OCI-LY3 (cell line): ENCODE results near the gene PRRG3.
A peak's percentile ranks its signal among the peaks of the same experiment; 100 is the strongest.

Experiments
- H2AFZ ChIP-seq: fragments of 200-600, 300-600 bp; shearing (Covaris generic); 2 replicates; pipeline ENCODE4 v1.6.0; 2014; ENCODE audit warnings: antibody characterized with exemption, low read depth, low read length
- H3K27ac ChIP-seq: fragments of 200-600, 300-600 bp; sonication (generic); 2 replicates; pipeline ENCODE4 v1.5.1; 2014; ENCODE audit warnings: mild to moderate bottlenecking, low read length, moderate library complexity, mixed read lengths
- H3K27me3 ChIP-seq: fragments of 200-600, 300-600 bp; sonication (generic); 2 replicates; pipeline ENCODE4 v1.6.1; 2014; ENCODE audit warnings: low read depth, low read length, mixed read lengths
- H3K36me3 ChIP-seq: fragments of 200-600, 300-600 bp; sonication (generic); replicated peaks from 2 replicates; pipeline ENCODE3; 2014; ENCODE audit warnings: low read depth, low read length, mixed read lengths
- H3K4me1 ChIP-seq: fragments of 300-600, 200-600 bp; sonication (generic); 2 replicates; pipeline ENCODE4 v1.6.1; 2014; ENCODE audit warnings: low read length, mixed read lengths
- H3K4me2 ChIP-seq: fragments of 200-600, 300-600 bp; sonication (generic); 2 replicates; pipeline ENCODE4 v1.6.1; 2014; ENCODE audit warnings: low read length, mixed read lengths
- H3K4me3 ChIP-seq: fragments of 300-600, 200-600 bp; sonication (generic); 2 replicates; pipeline ENCODE4 v1.5.1; 2014; ENCODE audit warnings: antibody characterized with exemption, mild to moderate bottlenecking, low read length, moderate library complexity
- H3K79me2 ChIP-seq: fragments of 300-600, 200-600 bp; shearing (Covaris generic); 2 replicates; pipeline ENCODE4 v1.6.1; 2014; ENCODE audit warnings: mild to moderate bottlenecking, low read length, mixed read lengths
- H3K9ac ChIP-seq: fragments of 300-600, 200-600 bp; shearing (Covaris generic); 2 replicates; pipeline ENCODE4 v1.6.0; 2014; ENCODE audit warnings: mild to moderate bottlenecking, low read length, moderate library complexity
- H3K9me3 ChIP-seq: fragments of 200-600, 300-600 bp; shearing (Covaris generic); 2 replicates; pipeline ENCODE4 v1.6.1; 2014; ENCODE audit warnings: low read length, mixed read lengths; ENCODE audit not compliant: insufficient read depth
- H4K20me1 ChIP-seq: fragments of 200-600, 300-600 bp; sonication (generic); 2 replicates; pipeline ENCODE4 v1.6.1; 2016; ENCODE audit warnings: low read length, mixed read lengths; ENCODE audit not compliant: insufficient read depth
- EZH2phosphoT487 ChIP-seq: fragments of 200-600 bp; shearing (Covaris generic); IDR thresholded peaks from 2 replicates; pipeline ENCODE4 v1.6.1; 2018; ENCODE audit warnings: antibody characterized with exemption, mixed run types, low read depth
- TF ChIP-seq, protein P1 (sequence below): fragments of 200-600, 300-600 bp; sonication (generic); IDR thresholded peaks from 2 replicates; pipeline ENCODE4 v1.5.1; 2014; ENCODE audit warnings: antibody characterized with exemption, low read length, low read depth

PRRG3 gene

DNA sequence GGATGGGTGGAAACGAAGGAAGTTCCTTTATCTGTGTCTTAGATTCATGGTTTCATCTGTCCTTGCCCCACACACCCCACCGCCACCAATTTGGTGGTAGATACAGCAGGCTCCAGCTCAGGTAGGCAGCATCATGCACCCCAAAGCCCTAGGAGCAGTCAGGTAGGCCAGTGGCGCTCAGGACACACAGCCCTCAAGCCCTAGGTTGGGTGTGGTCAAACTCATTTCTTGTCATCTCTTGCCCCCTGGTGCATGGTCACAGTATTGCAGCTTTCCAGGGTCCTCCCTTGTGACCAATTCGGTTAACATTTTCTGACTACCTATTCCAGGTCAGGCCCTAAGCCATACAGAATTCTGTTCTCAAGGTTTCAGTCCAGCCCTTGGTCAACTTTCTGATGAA, 14.5 kb upstream of the PRRG3 start:
- Histone ChIP-seq H3K27me3 (no peaks in the 10 kb centered on the region; the same call in 1 of the 2 replicates), H3K9me3 (no peaks in the 10 kb centered on the region), H4K20me1 (no peaks in the 10 kb centered on the region), H3K36me3 (no peaks in the 10 kb centered on the region), H3K27ac (no peak overlapping the region), H3K9ac (no peak overlapping the region), H3K4me2 (no peak overlapping the region), H3K4me3 (no peak overlapping the region), H3K4me1 (no peaks in the 10 kb centered on the region), H2AFZ (no peak overlapping the region), H3K79me2 (no peaks in the 10 kb centered on the region)
- TF ChIP-seq, protein P1, sequence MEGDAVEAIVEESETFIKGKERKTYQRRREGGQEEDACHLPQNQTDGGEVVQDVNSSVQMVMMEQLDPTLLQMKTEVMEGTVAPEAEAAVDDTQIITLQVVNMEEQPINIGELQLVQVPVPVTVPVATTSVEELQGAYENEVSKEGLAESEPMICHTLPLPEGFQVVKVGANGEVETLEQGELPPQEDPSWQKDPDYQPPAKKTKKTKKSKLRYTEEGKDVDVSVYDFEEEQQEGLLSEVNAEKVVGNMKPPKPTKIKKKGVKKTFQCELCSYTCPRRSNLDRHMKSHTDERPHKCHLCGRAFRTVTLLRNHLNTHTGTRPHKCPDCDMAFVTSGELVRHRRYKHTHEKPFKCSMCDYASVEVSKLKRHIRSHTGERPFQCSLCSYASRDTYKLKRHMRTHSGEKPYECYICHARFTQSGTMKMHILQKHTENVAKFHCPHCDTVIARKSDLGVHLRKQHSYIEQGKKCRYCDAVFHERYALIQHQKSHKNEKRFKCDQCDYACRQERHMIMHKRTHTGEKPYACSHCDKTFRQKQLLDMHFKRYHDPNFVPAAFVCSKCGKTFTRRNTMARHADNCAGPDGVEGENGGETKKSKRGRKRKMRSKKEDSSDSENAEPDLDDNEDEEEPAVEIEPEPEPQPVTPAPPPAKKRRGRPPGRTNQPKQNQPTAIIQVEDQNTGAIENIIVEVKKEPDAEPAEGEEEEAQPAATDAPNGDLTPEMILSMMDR, result peak; percentile 63
- no peak for TF ChIP-seq EZH2phosphoT487

DNA sequence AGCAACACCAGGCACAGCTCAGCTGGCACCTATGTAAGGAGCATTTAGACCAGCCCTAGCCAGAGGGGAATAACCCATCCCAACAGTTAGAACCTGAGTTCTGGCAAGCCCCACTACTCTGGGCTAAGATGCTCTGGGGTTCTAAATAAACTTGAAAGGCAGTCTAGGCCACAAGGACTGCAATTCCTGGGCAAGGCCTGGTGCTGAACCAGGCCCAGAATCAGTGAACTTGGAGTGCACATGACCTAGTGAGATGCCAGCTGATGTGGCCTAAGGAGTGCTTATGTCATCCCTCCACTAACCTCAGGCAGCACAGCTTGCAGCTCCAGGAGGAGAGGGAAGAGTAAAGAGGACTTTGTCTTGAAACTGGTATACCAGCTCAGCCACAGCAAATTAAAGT, 7.6 kb upstream of the PRRG3 start:
- no peaks in the 10 kb centered on the region for H3K79me2 ChIP-seq
- H4K20me1 ChIP-seq, result no peaks in the 10 kb centered on the region
- no peaks in the 10 kb centered on the region; the same call in 1 of the 2 replicates for H3K27me3 ChIP-seq
- H3K9me3 ChIP-seq, result no peaks in the 10 kb centered on the region
- H3K27ac ChIP-seq, result no peak overlapping the region
- H3K36me3 ChIP-seq, result no peaks in the 10 kb centered on the region
- H2AFZ ChIP-seq, result no peak overlapping the region
- H3K4me2 ChIP-seq, result no peak overlapping the region
- no peaks in the 10 kb centered on the region for H3K4me1 ChIP-seq
- TF ChIP-seq, protein P1, result no peak
- no peak for TF ChIP-seq EZH2phosphoT487
- H3K4me3 ChIP-seq, result no peak overlapping the region
- H3K9ac ChIP-seq, result no peak overlapping the region

DNA sequence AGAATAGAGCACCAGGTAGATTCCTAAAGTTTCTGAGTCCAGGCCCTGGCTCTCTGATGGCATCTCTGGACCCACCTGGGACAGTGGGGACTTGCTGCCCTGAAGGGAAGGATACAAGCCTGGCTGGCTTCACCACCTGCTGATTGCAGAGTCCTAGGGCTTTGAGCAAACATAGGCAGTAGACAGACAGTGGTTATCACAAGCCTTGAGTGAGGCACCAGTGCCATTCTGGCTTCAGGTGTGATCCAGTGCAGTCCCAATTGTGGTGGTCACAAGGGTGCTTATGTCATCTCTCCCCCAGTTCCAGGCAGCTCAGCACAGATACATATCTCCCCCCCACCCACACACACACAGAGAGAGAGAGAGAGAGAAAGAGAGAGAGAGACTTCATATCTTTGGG, 6.6 kb upstream of the PRRG3 start:
- Histone ChIP-seq H3K27me3 (no peaks in the 10 kb centered on the region), H4K20me1 (no peaks in the 10 kb centered on the region), H2AFZ (no peak overlapping the region), H3K79me2 (no peaks in the 10 kb centered on the region), H3K27ac (no peak overlapping the region), H3K36me3 (no peaks in the 10 kb centered on the region), H3K4me3 (no peak overlapping the region), H3K9ac (no peak overlapping the region), H3K9me3 (no peaks in the 10 kb centered on the region), H3K4me2 (no peak overlapping the region), H3K4me1 (no peaks in the 10 kb centered on the region)
- TF ChIP-seq EZH2phosphoT487, result no peak
- TF ChIP-seq, protein P1, result no peak

DNA sequence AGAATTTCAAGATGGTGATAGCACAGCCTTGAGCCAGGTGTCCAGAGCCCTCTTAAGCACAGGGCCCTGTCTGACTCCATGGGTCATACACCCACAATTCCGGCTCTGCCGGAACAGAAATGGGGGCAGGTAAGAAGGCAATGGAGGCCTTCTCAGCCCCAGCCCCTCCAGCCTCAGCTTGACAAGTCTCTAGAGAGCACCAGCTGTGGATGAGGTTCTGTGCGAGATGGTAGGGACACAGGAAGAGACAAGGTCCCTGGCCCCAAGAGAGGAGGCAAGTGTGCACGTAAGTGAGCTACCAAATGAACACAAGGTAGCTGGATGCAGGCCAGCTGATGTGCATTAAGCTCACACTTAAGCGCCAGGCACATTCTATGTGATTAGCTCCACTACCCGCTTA, 2.4 kb upstream of the PRRG3 start:
- H3K4me3 ChIP-seq, result no peak overlapping the region
- no peaks in the 10 kb centered on the region for H4K20me1 ChIP-seq
- no peak overlapping the region for H3K27ac ChIP-seq
- no peaks in the 10 kb centered on the region for H3K27me3 ChIP-seq
- no peaks in the 10 kb centered on the region for H3K4me1 ChIP-seq
- no peaks in the 10 kb centered on the region for H3K9me3 ChIP-seq
- H2AFZ ChIP-seq, result no peak overlapping the region
- H3K9ac ChIP-seq, result no peak overlapping the region
- H3K79me2 ChIP-seq, result no peaks in the 10 kb centered on the region
- H3K4me2 ChIP-seq, result no peak overlapping the region
- H3K36me3 ChIP-seq, result no peaks in the 10 kb centered on the region
- no peak for TF ChIP-seq EZH2phosphoT487
- TF ChIP-seq, protein P1, result no peak
